SK-N-SH treated with all-trans-retinoic acid at 6 μM for 48 hours (cell line): ENCODE data around the gene KNCN.

Source experiments
- ARNTL ChIP-seq: fragments of 450-650 bp; formaldehyde crosslinking; IDR thresholded peaks from 2 replicates; pipeline ENCODE4 v1.5.0; 2020; ENCODE audit warnings: low read depth, mild to moderate bottlenecking, moderate library complexity, borderline replicate concordance
- RARB ChIP-seq: fragments of 250-450 bp; sonication (Bioruptor Pico); IDR thresholded peaks from 2 replicates; pipeline ENCODE4 v1.8.0; 2021; ENCODE audit warnings: mild to moderate bottlenecking, moderate library complexity
- TCF4 ChIP-seq: fragments of 250-450 bp; sonication (Bioruptor Pico); IDR thresholded peaks from 2 replicates; pipeline ENCODE4 v1.8.0; 2021; ENCODE audit warnings: mild to moderate bottlenecking, moderate library complexity, borderline replicate concordance

DNA sequence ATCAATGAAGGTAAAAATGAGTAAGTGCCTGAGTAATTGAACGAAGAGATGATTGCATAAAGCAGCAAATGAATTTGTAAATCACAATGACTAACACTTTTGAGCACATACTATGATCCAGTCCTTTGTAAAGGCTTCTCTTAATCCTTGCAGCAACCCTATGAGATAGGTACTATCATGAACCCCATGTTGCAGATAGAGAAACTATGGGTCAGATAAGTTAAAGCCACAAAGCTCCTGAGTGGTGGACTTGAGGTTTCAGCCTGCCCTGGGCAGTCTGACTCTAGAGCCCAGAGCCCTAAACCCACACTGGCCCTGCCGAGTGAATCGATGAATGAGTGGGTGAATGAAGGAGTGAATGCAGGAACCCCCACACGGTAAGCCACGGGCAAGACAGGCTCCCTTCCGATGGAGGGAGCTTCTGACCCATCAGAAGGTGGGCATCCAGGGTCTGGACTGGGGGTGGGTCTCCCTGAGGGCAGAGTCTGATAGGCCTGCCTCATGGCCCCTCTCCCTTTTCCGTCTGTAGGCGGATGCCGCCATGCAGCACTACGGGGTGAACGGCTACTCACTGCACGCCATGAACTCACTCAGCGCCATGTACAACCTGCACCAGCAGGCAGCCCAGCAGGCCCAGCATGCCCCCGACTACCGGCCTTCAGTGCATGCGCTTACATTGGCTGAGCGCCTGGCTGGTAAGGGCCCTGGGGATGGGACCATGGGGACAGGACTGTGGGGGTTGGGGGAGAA lies 44.8 kb downstream of the KNCN start:
- TF ChIP-seq RARB (no peak), TCF4 (CRISPR knock-in tag) (no peak), ARNTL (CRISPR knock-in tag) (no peak)
